ENCODE data around the gene C4BPA. TPM values are rescaled to one million over a fixed set of nuclear protein-coding genes. Genes with fewer than 3 reads are reported as not detected.

C4BPA gene
- polyA plus RNA-seq, 1 donor = 0.04 TPM

DNA sequence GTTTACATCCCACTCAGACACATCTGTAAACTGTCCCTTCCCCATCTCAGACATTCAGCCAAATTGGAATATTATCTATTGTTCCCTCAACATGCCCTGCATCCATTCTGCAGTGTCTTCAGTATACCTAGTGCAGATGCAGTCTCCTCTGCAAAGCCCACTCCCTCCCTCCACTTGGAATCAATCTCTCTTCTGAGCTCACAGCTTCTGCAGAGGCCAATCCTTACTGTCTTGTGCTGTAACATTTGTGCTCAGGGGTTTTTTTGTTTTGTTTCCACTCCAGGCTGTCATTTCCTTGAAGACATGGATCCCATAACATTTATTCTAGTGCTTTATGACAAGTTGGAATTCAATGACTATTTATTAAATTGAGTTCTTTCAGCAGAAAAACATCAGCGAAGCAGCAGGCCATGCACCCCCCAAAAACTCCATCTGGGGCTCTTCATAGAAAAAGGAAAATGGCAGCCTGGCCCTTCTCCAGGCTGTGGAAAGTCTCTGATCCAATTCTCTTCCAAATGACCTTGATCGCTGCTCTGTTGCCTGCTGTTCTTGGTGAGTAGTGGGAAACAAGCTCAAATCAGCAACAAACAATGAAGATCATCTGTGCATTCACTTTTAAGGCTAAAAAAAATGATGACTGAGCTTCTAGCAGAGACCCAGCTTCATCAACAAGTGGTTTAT, 8.7 kb downstream of the C4BPA start:
- no CpG with 5 or more reads among the region's 2 CpGs for WGBS (ENCODE audit: insufficient coverage, low lambda C conversion rate)

GRCh38 chr1:207115269-207115668, 11.2 kb downstream of the C4BPA start:
- H3K27me3 ChIP-seq (ENCODE audit: control insufficient read depth, insufficient read depth, low read length) = no peaks in the 10 kb centered on the region
- no peak overlapping the region for H3K4me3 ChIP-seq (ENCODE audit: low read length)
- no peak for DNase-seq
- WGBS (ENCODE audit: insufficient coverage, low lambda C conversion rate) = 100% methylated on average over 2 of the region's 5 CpGs
- H3K9me3 ChIP-seq (ENCODE audit: control insufficient read depth, low read depth, low read length) = no peaks in the 10 kb centered on the region
- H3K36me3 ChIP-seq (ENCODE audit: control insufficient read depth, insufficient read depth, low read length) = no peaks in the 10 kb centered on the region
- no peak overlapping the region for H3K27ac ChIP-seq (ENCODE audit: low read length)
- H3K4me1 ChIP-seq (ENCODE audit: control insufficient read depth, insufficient read depth, low read length) = no peaks in the 10 kb centered on the region

More for the DNA sequence above, 8.7 kb downstream of the C4BPA start:
- Histone ChIP-seq H3K4me3 (ENCODE audit: low read length) (no peak overlapping the region), H3K9me3 (ENCODE audit: control insufficient read depth, low read depth, low read length) (no peaks in the 10 kb centered on the region), H3K4me1 (ENCODE audit: control insufficient read depth, insufficient read depth, low read length) (no peaks in the 10 kb centered on the region), H3K27me3 (ENCODE audit: control insufficient read depth, insufficient read depth, low read length) (no peaks in the 10 kb centered on the region), H3K36me3 (ENCODE audit: control insufficient read depth, insufficient read depth, low read length) (no peaks in the 10 kb centered on the region), H3K27ac (ENCODE audit: low read length) (no peak overlapping the region)
- DNase-seq = no peak

- no peak overlapping the region for H3K27ac ChIP-seq (ENCODE audit: low read length)
- 40% methylated on average over 1 of the region's 3 CpGs for WGBS (ENCODE audit: insufficient coverage, low lambda C conversion rate)
- H3K36me3 ChIP-seq (ENCODE audit: control insufficient read depth, insufficient read depth, low read length) = no peaks in the 10 kb centered on the region
- H3K27me3 ChIP-seq (ENCODE audit: control insufficient read depth, insufficient read depth, low read length) = no peaks in the 10 kb centered on the region
- no peak for DNase-seq
- H3K4me3 ChIP-seq (ENCODE audit: low read length) = no peak overlapping the region
- no peaks in the 10 kb centered on the region for H3K4me1 ChIP-seq (ENCODE audit: control insufficient read depth, insufficient read depth, low read length)
- peaks cover 3% of the 10 kb centered on the region for H3K9me3 ChIP-seq (ENCODE audit: control insufficient read depth, low read depth, low read length)
These were observed 20.4 kb downstream of the C4BPA start for GRCh38 chr1:207124389-207124788.

DNA sequence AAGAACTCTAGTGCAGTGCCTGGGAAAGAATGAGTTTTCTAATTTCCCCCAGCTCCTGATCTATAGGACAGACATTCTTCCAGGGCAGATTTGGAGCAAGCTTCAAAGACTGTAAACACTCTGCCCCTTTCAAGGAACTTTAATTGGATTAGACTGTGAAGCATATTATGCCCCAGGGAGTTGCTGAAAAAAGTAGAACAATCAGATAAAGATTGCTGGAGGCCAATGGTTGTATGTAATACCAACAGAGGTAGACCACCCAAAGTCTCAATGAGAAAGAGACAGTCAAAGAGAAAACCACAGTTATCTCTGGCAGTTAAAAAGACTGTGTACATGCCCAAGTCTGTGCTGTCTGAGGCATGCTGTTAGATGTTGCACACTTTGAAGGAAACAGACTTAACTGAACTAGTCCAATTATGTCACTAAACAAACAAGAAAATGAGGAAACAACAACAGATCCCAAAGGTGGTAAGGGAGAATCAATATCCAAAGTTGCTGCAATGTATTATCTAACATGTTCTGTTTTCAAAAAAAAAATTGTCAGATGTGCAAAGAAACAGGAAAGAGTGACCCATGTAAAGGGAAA, 24.4 kb downstream of the C4BPA start:
- H3K4me1 ChIP-seq (ENCODE audit: control insufficient read depth, insufficient read depth, low read length) = no peaks in the 10 kb centered on the region
- no peaks in the 10 kb centered on the region for H3K36me3 ChIP-seq (ENCODE audit: control insufficient read depth, insufficient read depth, low read length)
- no peak overlapping the region for H3K4me3 ChIP-seq (ENCODE audit: low read length)
- H3K27ac ChIP-seq (ENCODE audit: low read length) = no peak overlapping the region
- no peak for DNase-seq
- no peaks in the 10 kb centered on the region for H3K27me3 ChIP-seq (ENCODE audit: control insufficient read depth, insufficient read depth, low read length)
- peaks cover 6% of the 10 kb centered on the region for H3K9me3 ChIP-seq (ENCODE audit: control insufficient read depth, low read depth, low read length)

DNA sequence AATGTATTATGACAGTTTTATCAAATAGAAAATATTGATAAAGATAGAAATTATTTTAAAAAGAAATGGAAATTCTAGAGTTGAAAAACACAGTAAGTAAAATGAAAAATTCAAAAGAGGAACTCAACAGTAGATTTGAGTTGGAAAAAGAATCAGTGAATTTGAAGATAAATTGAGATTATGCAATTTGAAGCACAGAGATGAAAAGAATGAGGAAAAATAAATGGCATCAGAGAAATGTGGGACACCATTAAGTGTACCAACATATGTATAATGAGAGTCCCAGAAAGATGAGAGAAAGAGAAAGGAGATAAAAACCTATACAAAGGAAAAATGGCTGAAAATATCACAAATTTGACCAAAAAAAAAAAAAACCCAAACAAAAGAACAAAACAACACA, 25.0 kb downstream of the C4BPA start:
- H3K9me3 ChIP-seq (ENCODE audit: control insufficient read depth, low read depth, low read length) = peaks cover 6% of the 10 kb centered on the region
- no peaks in the 10 kb centered on the region for H3K36me3 ChIP-seq (ENCODE audit: control insufficient read depth, insufficient read depth, low read length)
- no peak for DNase-seq
- no peaks in the 10 kb centered on the region for H3K4me1 ChIP-seq (ENCODE audit: control insufficient read depth, insufficient read depth, low read length)
- H3K27ac ChIP-seq (ENCODE audit: low read length) = no peak overlapping the region
- H3K27me3 ChIP-seq (ENCODE audit: control insufficient read depth, insufficient read depth, low read length) = no peaks in the 10 kb centered on the region
- no peak overlapping the region for H3K4me3 ChIP-seq (ENCODE audit: low read length)

DNA sequence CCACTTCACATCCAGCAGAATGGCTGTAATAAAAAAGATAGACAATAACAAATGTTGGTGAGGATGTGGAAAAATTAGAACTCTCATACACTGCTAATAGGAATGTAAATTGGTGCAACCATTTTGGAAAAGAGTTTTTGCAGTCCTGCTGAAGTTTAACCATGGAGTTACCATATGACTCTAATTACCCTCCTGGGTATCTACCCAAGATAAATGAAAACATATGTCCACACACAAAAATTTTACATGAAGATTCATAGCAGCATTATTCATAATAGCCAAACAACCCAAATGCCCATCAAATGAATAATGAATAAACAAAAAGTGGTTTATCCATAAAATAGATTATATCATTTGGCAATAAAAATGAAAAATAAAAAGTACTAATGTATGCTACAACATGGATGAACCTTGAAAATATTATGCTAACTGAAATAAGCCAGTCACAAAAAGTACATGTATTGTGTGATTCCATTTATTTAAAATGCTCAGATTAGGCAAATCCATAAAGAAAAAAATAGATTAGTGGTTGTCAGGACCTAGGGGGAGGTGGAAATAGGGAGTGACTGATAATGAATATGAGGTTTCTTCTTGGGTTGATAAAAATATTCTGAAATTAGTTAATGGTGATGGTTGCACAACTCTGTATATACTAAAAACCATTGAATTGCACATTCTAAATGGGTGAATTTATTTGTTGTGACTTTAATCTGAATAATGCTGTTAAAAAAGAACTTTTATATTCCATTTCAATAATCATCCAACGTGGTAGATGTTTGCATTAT, 26.4 kb downstream of the C4BPA start:
- Histone ChIP-seq H3K36me3 (ENCODE audit: control insufficient read depth, insufficient read depth, low read length) (no peaks in the 10 kb centered on the region), H3K9me3 (ENCODE audit: control insufficient read depth, low read depth, low read length) (peaks cover 6% of the 10 kb centered on the region), H3K27me3 (ENCODE audit: control insufficient read depth, insufficient read depth, low read length) (no peaks in the 10 kb centered on the region), H3K27ac (ENCODE audit: low read length) (no peak overlapping the region), H3K4me3 (ENCODE audit: low read length) (no peak overlapping the region), H3K4me1 (ENCODE audit: control insufficient read depth, insufficient read depth, low read length) (no peaks in the 10 kb centered on the region)
- no peak for DNase-seq
- 57% methylated on average over 1 of the region's 1 CpG for whole genome bisulfite sequencing (ENCODE audit: insufficient coverage, low lambda C conversion rate)

DNA sequence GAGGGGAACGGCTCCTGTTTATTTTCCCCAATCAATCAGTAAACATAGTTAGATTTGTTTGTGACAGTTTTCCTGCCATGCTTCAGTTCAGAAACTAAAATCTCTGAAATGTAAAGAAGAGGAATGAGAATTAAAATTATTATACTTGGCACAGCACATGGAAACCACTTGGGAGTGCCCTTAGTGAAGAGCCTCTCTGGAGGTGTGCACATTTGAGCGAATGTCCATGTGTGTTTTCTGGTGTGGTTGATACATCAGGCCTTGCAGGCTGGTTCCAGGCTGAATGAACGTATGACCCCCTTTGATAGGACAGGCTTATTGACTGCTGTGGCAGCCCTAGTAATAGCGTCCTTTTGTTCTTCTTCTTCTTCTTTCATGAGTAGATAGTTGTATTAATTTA, 27.1 kb downstream of the C4BPA start:
- H3K4me3 ChIP-seq (ENCODE audit: low read length) = no peak overlapping the region
- DNase-seq = no peak
- WGBS (ENCODE audit: insufficient coverage, low lambda C conversion rate) = 80% methylated on average over 2 of the region's 4 CpGs
- no peaks in the 10 kb centered on the region for H3K27me3 ChIP-seq (ENCODE audit: control insufficient read depth, insufficient read depth, low read length)
- peaks cover 6% of the 10 kb centered on the region for H3K9me3 ChIP-seq (ENCODE audit: control insufficient read depth, low read depth, low read length)
- H3K4me1 ChIP-seq (ENCODE audit: control insufficient read depth, insufficient read depth, low read length) = no peaks in the 10 kb centered on the region
- H3K36me3 ChIP-seq (ENCODE audit: control insufficient read depth, insufficient read depth, low read length) = no peaks in the 10 kb centered on the region
- no peak overlapping the region for H3K27ac ChIP-seq (ENCODE audit: low read length)

GRCh38 chr1:207134581-207134980, 30.5 kb downstream of the C4BPA start:
- DNase-seq = no peak
- Histone ChIP-seq H3K9me3 (ENCODE audit: control insufficient read depth, low read depth, low read length) (peaks cover under 1% of the 10 kb centered on the region), H3K4me3 (ENCODE audit: low read length) (no peak overlapping the region), H3K27ac (ENCODE audit: low read length) (no peak overlapping the region), H3K36me3 (ENCODE audit: control insufficient read depth, insufficient read depth, low read length) (no peaks in the 10 kb centered on the region), H3K27me3 (ENCODE audit: control insufficient read depth, insufficient read depth, low read length) (peaks cover 2% of the 10 kb centered on the region), H3K4me1 (ENCODE audit: control insufficient read depth, insufficient read depth, low read length) (no peaks in the 10 kb centered on the region)
- WGBS (ENCODE audit: insufficient coverage, low lambda C conversion rate) = no CpG with 5 or more reads among the region's 1 CpG

GRCh38 chr1:207139616-207140015, 35.6 kb downstream of the C4BPA start:
- WGBS (ENCODE audit: insufficient coverage, low lambda C conversion rate) = 100% methylated on average over 1 of the region's 1 CpG
- H3K36me3 ChIP-seq (ENCODE audit: control insufficient read depth, insufficient read depth, low read length) = no peaks in the 10 kb centered on the region
- no peak for DNase-seq
- H3K27me3 ChIP-seq (ENCODE audit: control insufficient read depth, insufficient read depth, low read length) = peaks cover 2% of the 10 kb centered on the region
- no peak overlapping the region for H3K27ac ChIP-seq (ENCODE audit: low read length)
- no peaks in the 10 kb centered on the region for H3K9me3 ChIP-seq (ENCODE audit: control insufficient read depth, low read depth, low read length)
- H3K4me3 ChIP-seq (ENCODE audit: low read length) = no peak overlapping the region
- H3K4me1 ChIP-seq (ENCODE audit: control insufficient read depth, insufficient read depth, low read length) = no peaks in the 10 kb centered on the region

GRCh38 chr1:207140536-207140935, 36.5 kb downstream of the C4BPA start:
- H3K27ac ChIP-seq (ENCODE audit: low read length) = no peak overlapping the region
- no peak for DNase-seq
- H3K4me1 ChIP-seq (ENCODE audit: control insufficient read depth, insufficient read depth, low read length) = no peaks in the 10 kb centered on the region
- no peaks in the 10 kb centered on the region for H3K36me3 ChIP-seq (ENCODE audit: control insufficient read depth, insufficient read depth, low read length)
- no peaks in the 10 kb centered on the region for H3K9me3 ChIP-seq (ENCODE audit: control insufficient read depth, low read depth, low read length)
- H3K4me3 ChIP-seq (ENCODE audit: low read length) = no peak overlapping the region
- H3K27me3 ChIP-seq (ENCODE audit: control insufficient read depth, insufficient read depth, low read length) = peaks cover 2% of the 10 kb centered on the region
- no CpG with 5 or more reads among the region's 1 CpG for WGBS (ENCODE audit: insufficient coverage, low lambda C conversion rate)

All from large intestine (tissue), 3 donors.